ENCODE measurements around the gene HDAC7.
A peak's percentile ranks its signal among the peaks of the same experiment; 100 is the strongest.

DNA sequence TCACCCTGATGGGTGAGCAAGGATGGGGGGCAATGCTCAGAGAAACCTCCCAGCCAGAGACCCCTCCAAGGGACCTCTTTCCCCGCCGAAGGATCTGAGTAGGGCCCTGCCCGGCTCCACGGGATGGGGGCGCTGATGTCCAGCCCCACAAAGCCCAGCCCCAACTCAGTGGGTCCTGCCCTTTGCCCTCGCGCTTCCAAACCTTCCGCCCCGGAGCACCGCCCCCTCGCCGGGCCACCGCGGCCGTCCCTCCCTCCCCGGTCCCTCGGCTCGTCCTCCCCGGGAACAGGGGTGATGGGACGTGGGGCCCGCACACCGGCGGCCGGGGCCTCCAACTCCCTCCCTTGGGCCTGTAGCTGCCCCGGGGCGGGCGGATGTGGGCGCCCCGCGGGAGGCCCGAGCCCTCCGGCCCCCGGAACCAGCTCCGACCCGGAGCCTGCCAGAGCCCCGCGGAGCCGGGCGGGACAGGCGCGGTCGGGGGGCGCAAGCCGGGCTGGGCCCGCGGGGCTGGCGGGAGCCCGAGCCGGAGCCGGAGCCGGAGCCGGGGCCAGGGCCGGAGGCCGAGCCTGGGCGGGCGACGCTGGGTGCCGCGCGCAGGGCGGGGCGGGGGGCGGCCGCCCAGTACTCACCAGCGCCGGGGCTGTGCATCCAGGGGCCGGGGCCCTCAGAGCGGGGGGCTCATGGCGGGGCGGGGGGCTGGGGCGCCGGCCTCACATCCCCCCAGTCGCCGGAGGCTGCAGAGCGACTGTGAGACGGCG lies 386 bp downstream of the HDAC7 start:
- TF ChIP-seq POLR2A (IDR thresholded peaks at IDR 0.05): no peak
- TF ChIP-seq, protein P1, sequence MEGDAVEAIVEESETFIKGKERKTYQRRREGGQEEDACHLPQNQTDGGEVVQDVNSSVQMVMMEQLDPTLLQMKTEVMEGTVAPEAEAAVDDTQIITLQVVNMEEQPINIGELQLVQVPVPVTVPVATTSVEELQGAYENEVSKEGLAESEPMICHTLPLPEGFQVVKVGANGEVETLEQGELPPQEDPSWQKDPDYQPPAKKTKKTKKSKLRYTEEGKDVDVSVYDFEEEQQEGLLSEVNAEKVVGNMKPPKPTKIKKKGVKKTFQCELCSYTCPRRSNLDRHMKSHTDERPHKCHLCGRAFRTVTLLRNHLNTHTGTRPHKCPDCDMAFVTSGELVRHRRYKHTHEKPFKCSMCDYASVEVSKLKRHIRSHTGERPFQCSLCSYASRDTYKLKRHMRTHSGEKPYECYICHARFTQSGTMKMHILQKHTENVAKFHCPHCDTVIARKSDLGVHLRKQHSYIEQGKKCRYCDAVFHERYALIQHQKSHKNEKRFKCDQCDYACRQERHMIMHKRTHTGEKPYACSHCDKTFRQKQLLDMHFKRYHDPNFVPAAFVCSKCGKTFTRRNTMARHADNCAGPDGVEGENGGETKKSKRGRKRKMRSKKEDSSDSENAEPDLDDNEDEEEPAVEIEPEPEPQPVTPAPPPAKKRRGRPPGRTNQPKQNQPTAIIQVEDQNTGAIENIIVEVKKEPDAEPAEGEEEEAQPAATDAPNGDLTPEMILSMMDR (IDR thresholded peaks at IDR 0.05): peak in 2 of 6 experiments; percentile 8 to 25

Measured in adrenal gland (tissue), 5 donors.